Measurements from ENCODE around the gene C1orf159. TPM values are rescaled to one million over a fixed set of nuclear protein-coding genes. Genes with fewer than 3 reads are reported as not detected.

Gene C1orf159
- total RNA-seq, 1 donor from 2014 or later: 8.0 TPM

- TF ChIP-seq EZH2 (IDR thresholded peaks at IDR 0.05) (no peak), CTCF (IDR thresholded peaks at IDR 0.05) (no peak), EZH2phosphoT487 (IDR thresholded peaks at IDR 0.05) (no peak)
- no peak overlapping the region for H3K27ac Mint-ChIP-seq
- Histone ChIP-seq H3K27me3 (peaks cover 20% of the 10 kb centered on the region), H3K9ac (no peak overlapping the region), H3K27ac (no peak overlapping the region), H3K9me3 (ENCODE audit: low read depth) (no peaks in the 10 kb centered on the region), H2AFZ (replicated peaks) (no peak overlapping the region), H3K4me3 (no peak overlapping the region), H3K36me3 (no peaks in the 10 kb centered on the region), H3K4me2 (no peak overlapping the region), H3K4me1 (peaks cover 7% of the 10 kb centered on the region), H3F3A (ENCODE audit: low read depth) (peaks cover 6% of the 10 kb centered on the region), H4K20me1 (ENCODE audit: low read depth) (peaks cover 6% of the 10 kb centered on the region), H3K79me2 (ENCODE audit: low read depth) (no peaks in the 10 kb centered on the region)
- H3K9me3 Mint-ChIP-seq: no peaks in the 10 kb centered on the region
- peaks cover 10% of the 10 kb centered on the region for H3K4me1 Mint-ChIP-seq
- peaks cover 13% of the 10 kb centered on the region for H3K36me3 Mint-ChIP-seq
- peaks cover 11% of the 10 kb centered on the region for H3K27me3 Mint-ChIP-seq (ENCODE audit: insufficient read depth, low read depth)
- DNase-seq (ENCODE audit: low spot score): no peak
- H3K4me3 Mint-ChIP-seq: no peak overlapping the region
Measured at GRCh38 chr1:1053682-1054081, 62.2 kb downstream of the C1orf159 start.

- no peak overlapping the region for H3K4me3 Mint-ChIP-seq
- H3K36me3 Mint-ChIP-seq: peaks cover 13% of the 10 kb centered on the region
- peaks cover 4% of the 10 kb centered on the region for H3K4me1 Mint-ChIP-seq
- no peak overlapping the region for H3K27ac ChIP-seq
- H3K4me2 ChIP-seq: no peak overlapping the region
- H3K27ac Mint-ChIP-seq: no peak overlapping the region
- no peaks in the 10 kb centered on the region for H3K9me3 Mint-ChIP-seq
- peaks cover 7% of the 10 kb centered on the region for H3K27me3 Mint-ChIP-seq (ENCODE audit: insufficient read depth, low read depth)
- H3K9ac ChIP-seq: no peak overlapping the region
- DNase-seq (ENCODE audit: low spot score): no peak
- H3K4me1 ChIP-seq: peaks cover under 1% of the 10 kb centered on the region
- no peaks in the 10 kb centered on the region for H3K79me2 ChIP-seq (ENCODE audit: low read depth)
- TF ChIP-seq EZH2 (IDR thresholded peaks at IDR 0.05) (no peak), EZH2phosphoT487 (IDR thresholded peaks at IDR 0.05) (no peak), CTCF (IDR thresholded peaks at IDR 0.05) (no peak)
- H3K9me3 ChIP-seq (ENCODE audit: low read depth): no peaks in the 10 kb centered on the region
- peaks cover 6% of the 10 kb centered on the region for H4K20me1 ChIP-seq (ENCODE audit: low read depth)
- peaks cover 4% of the 10 kb centered on the region for H3F3A ChIP-seq (ENCODE audit: low read depth)
- no peaks in the 10 kb centered on the region for H3K36me3 ChIP-seq
- no peak overlapping the region for H2AFZ ChIP-seq (replicated peaks)
- H3K4me3 ChIP-seq: no peak overlapping the region
- H3K27me3 ChIP-seq: peaks cover 13% of the 10 kb centered on the region
Measured at GRCh38 chr1:1053022-1053421, 62.9 kb downstream of the C1orf159 start.

- Histone ChIP-seq H2AFZ (replicated peaks) (no peak overlapping the region), H3K79me2 (ENCODE audit: low read depth) (no peaks in the 10 kb centered on the region), H3K9me3 (ENCODE audit: low read depth) (no peaks in the 10 kb centered on the region), H3K4me1 (no peaks in the 10 kb centered on the region), H3K27ac (no peak overlapping the region), H3K27me3 (peaks cover 5% of the 10 kb centered on the region), H3K4me3 (no peak overlapping the region), H4K20me1 (ENCODE audit: low read depth) (peaks cover 9% of the 10 kb centered on the region), H3K4me2 (no peak overlapping the region), H3K36me3 (no peaks in the 10 kb centered on the region), H3K9ac (no peak overlapping the region), H3F3A (ENCODE audit: low read depth) (peaks cover 3% of the 10 kb centered on the region)
- no peak for TF ChIP-seq EZH2phosphoT487 (IDR thresholded peaks at IDR 0.05)
- no peak for TF ChIP-seq EZH2 (IDR thresholded peaks at IDR 0.05)
- TF ChIP-seq CTCF (IDR thresholded peaks at IDR 0.05): no peak
- H3K9me3 Mint-ChIP-seq: no peaks in the 10 kb centered on the region
- DNase-seq (ENCODE audit: low spot score): no peak
- H3K4me1 Mint-ChIP-seq: no peaks in the 10 kb centered on the region
- peaks cover 8% of the 10 kb centered on the region for H3K27me3 Mint-ChIP-seq (ENCODE audit: insufficient read depth, low read depth)
- peaks cover 13% of the 10 kb centered on the region for H3K36me3 Mint-ChIP-seq
- H3K27ac Mint-ChIP-seq: no peak overlapping the region
- peak overlapping the region; percentile 30 for H3K4me3 Mint-ChIP-seq
Measured at GRCh38 chr1:1052003-1052840, 63.7 kb downstream of the C1orf159 start.

Data from neural progenitor cell (in vitro differentiated cells).